ENCODE results near the gene TOMM20. TPM values are rescaled to one million over a fixed set of nuclear protein-coding genes. Genes with fewer than 3 reads are reported as not detected.
A peak's percentile ranks its signal among the peaks of the same experiment; 100 is the strongest.
"Not testable (repeated sequence)": the region's sequence is repeated elsewhere in the genome, so short reads cannot be mapped to it uniquely, and the experiment has no call there.

The TOMM20 gene
- total and polyA plus RNA-seq, 9 of the 15 experiments (the other 6 are each of a cell fraction or from before 2014, with no cell fraction given): 70.6 to 334 (median 159) TPM

DNA sequence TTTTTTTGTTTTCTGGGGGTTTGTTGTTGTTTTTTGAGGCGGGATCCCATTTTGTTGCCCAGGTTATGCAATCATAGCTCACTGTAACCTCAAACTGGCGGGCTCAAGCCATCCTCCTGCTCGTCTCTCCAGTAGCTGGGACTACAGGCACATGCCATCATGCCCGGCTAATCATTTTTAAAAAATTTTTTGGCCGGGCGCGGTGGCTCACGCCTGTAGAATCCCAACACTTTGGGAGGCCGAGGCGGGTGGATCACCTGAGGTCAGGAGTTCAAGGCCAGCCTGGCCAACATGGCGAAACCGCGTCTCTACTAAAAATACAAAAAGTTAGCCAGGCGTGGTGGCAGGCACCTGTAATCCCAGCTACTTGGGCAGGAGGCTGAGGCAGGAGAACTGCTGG lies 31.1 kb downstream of the TOMM20 start:
- H4K20me1 ChIP-seq (replicated peaks; ENCODE audit: control insufficient read depth, insufficient read depth, low read length); H3K27ac ChIP-seq (ENCODE audit: extremely low read depth, low read depth, low read length); H3K79me2 ChIP-seq (ENCODE audit: control insufficient read depth, insufficient read depth, low read length); ATAC-seq; H3K36me3 ChIP-seq (ENCODE audit: control insufficient read depth, insufficient read depth, low read length); H3K27me3 ChIP-seq (ENCODE audit: control insufficient read depth in 2 of 2, insufficient read depth in 2 of 2, low read length in 2 of 2); H3K9ac ChIP-seq (ENCODE audit: insufficient read depth in 1 of 2, low read depth in 2 of 2, low read length in 2 of 2); H3K9me3 ChIP-seq (replicated peaks; ENCODE audit: control insufficient read depth, insufficient read depth, low read depth, low read length); intact Hi-C loops (cut with micrococcal nuclease); H3K4me2 ChIP-seq (ENCODE audit: insufficient read depth, low read length); CTCF ChIA-PET (ENCODE audit: low intra/inter-chr PET ratio); H2AFZ ChIP-seq (ENCODE audit: low read depth, low read length); BruUV-seq (replicated peaks); FAIRE-seq; H3K9me1 ChIP-seq (ENCODE audit: control insufficient read depth, insufficient read depth, low read length); H3K4me3 ChIP-seq; DNase-seq (ENCODE audit: extremely low read depth in 1 of 4, low spot score in 3 of 4): not testable (repeated sequence)
- H3K4me1 ChIP-seq (replicated peaks in 1 of 2; ENCODE audit: control insufficient read depth in 2 of 2, insufficient read depth in 2 of 2, low read length in 2 of 2): peaks cover 4 to 12% of the 10 kb centered on the region in 2 experiments; a peak in 4 of 5 replicates
- TF ChIP-seq CEBPB (tag; IDR thresholded peaks at IDR 0.05) (0 out of 2 replicates have a peak, but pooled peaks have one; percentile 31), ZBTB33 (CRISPR knock-in tag; IDR thresholded peaks at IDR 0.05) (peak; percentile 19; the same call in 1 of the 2 replicates)
- 62% methylated on average over 14 of the region's 14 CpGs for WGBS (ENCODE audit: insufficient coverage, low coverage, missing lambda C conversion rate)
- POLR2A ChIA-PET: interaction anchor here (1.0 kb wide), 1 partner anchor 16 kb away, joined by 5 read pairs; no protein-coding TSS in a partner anchor
- in situ Hi-C loops (cut with MboI): loop anchor here (10.0 kb wide), 4 partner anchors 317 to 973 kb away; no protein-coding TSS in a partner anchor
